Inflammatory macrophage (primary cell): ENCODE measurements around the gene MPRIP.
"Not testable (repeated sequence)": the region's sequence is repeated elsewhere in the genome, so short reads cannot be mapped to it uniquely, and the experiment has no call there.

Experiments used
- DNase-seq, 2 donors: peaks; one replicate each; pipeline ENCODE4 v3.0.0-alpha.2; 2020 to 2022

MPRIP gene

DNA sequence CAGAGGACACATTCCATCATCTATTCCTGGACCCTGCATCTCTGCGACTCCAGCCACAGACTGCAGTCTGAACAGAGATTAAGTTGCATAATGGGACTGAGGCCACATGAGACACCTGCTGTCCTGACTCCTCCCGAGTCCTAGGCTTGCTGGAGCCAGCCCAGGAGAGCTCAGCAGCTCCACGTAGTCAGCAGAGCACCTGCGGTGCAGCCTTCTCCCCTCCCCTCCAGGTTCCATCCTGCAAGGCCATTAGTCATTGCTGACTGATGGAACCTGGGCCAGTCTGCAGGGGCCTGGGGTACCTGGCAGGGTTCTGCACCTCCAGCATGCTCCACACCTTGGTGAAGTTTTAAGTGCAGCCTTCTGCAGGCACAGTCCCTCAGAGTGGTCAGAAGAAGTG, 87.2 kb downstream of the MPRIP start:
- no peak for DNase-seq

DNA sequence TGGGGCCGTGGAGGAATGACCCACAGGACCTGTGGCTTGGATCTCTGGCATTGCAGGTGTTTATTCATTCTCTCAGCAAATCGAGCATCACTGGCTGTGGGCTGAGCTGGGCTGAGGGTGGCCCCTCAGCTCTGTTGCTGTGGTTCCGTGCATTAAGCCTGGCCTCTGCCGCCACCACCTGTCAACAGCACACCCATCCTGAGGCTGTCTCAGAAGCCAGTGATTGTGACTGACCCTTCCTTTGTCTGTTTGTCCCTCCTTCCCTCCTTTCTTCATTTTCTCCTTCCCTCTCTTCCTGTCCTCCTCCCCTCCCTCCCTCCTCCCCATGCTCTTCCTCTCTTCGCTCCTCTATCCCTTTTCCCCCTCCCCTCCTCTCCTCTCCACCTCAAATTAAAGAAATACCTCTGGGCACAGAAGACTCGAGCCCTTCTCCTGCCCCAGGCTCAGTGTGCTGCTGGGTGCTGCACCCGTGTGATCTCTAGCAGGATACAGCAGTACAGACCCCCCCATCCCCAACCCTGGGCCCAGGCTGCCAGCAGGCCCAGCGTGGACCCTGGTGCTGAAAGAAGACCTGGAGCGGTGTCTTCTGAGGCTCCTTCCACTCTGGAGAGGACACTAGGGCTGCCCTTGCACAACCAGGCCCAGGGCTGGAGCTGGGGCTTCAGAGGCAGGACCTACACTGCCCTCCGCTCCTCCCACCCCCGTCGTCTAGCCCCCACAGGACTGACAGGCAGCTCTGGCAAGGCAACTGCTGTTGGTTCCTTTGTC, 88.0 kb downstream of the MPRIP start:
- no peak for DNase-seq

DNA sequence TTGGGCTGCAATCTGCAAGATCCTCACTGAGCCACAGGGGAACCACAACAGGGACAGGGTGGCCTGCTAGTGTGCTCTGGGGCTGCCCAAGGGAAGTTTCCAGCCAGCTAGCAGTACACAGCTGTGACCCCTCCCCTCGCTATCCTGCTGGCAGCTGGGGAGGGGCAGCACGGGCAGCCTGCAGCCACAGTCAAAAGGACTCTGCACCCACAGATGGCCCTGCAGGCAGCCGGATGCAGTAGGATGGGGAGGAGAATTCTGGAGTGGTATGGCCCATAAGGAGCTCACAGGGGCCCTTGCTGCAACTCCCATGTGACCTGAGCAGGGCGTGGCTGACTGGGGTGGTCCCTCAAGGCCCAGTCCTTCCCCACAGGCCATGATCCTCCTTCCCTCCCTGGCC, 89.6 kb downstream of the MPRIP start:
- no peak for DNase-seq

DNA sequence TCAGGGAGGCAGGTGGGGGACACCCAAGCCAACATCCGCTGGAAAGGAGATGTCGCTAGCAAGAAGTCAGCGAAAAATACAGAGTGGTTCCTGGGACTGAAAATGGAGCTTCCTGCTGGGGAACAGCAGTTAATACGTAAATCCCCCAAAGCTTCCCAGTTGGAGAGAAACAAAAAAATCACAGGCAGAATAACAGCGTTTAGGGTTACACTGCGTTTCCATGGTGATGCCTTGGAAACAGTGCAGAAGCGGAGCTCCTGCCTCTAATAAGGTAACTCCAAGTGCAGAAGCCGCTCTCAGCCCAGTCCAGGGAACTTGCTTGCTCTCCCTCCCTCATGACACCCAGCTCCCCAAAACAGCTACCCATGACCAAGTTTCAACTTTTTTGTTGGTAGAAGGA, 90.5 kb downstream of the MPRIP start:
- no peak for DNase-seq

DNA sequence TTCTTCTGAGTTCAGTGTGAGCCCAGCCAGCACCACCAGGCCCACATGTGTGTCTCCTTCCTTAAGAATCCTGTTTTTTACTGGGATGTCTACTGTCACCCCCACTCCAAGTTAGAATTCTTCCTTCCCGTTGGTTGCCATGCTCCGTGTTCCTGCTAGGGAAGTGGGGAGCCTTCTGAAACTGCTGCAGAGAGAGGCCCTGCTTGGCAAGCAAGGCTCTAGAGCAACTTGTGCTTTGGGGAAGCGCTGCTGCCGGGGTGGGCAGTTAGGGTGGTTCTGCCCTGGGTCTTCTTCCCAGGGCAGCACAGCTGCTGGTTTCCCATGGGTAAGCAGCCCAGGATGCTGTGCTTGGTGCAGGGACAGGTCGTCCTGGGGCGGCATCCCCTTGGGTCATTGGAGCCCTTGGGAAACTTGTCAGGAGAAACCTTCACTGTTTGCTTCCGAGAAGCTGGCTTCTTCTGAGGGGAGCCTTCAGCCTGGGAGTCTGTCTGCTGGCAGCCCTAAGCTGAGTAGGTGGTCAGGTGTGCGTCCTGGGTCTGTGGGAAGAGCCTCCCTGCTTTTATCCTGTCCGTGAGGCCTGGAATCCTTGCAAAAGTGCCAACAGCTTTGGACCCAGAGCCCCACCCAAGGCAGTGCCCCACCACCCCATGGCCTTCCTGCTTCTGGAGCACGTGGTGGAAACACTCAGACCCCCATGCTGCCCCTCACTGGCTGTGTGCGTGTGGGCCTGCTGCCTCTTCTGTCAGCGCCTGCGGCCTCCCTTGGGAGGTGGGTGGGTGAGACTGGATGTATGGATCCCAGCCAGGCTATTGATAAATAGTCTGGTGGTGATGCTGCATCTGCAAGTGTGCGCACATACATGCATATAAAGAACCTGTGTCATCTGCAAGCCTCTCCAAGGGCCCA, 92.0 kb downstream of the MPRIP start:
- DNase-seq: no peak

DNA sequence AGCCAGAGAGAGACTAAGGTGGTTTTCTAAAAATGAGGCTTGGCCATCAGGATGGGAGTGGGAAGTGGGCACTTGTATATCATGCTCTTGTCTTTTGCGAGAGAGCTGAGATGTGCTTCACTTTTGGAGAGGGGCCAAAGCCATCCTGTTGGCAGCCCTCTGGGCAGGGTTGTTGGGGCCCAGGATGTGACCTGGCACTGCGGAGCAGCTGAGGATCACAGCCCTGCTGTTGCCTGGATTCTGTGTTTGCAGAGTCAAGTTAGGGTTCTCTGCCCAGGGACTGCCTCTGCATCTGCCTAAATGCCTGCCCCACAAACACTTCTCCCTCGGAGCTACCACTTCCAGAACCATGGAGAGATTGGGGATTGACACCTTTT, 92.7 kb downstream of the MPRIP start:
- no peak for DNase-seq

DNA sequence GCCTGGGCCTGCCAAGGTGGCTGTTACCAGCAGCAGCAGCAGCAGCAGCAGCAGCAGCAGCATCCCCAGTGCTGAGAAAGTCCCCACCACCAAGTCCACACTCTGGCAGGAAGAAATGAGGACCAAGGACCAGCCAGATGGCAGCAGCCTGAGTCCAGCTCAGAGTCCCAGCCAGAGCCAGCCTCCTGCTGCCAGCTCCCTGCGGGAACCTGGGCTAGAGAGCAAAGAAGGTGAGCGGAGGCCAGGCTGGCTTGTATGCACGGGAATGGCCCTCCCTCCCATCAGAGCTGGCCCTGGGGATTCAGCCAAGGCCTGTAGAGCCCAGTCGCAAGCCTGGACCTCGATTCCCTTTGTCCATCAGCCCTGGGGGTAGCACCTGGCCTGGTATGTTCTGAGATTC, 94.0 kb downstream of the MPRIP start:
- DNase-seq: not testable (repeated sequence)

DNA sequence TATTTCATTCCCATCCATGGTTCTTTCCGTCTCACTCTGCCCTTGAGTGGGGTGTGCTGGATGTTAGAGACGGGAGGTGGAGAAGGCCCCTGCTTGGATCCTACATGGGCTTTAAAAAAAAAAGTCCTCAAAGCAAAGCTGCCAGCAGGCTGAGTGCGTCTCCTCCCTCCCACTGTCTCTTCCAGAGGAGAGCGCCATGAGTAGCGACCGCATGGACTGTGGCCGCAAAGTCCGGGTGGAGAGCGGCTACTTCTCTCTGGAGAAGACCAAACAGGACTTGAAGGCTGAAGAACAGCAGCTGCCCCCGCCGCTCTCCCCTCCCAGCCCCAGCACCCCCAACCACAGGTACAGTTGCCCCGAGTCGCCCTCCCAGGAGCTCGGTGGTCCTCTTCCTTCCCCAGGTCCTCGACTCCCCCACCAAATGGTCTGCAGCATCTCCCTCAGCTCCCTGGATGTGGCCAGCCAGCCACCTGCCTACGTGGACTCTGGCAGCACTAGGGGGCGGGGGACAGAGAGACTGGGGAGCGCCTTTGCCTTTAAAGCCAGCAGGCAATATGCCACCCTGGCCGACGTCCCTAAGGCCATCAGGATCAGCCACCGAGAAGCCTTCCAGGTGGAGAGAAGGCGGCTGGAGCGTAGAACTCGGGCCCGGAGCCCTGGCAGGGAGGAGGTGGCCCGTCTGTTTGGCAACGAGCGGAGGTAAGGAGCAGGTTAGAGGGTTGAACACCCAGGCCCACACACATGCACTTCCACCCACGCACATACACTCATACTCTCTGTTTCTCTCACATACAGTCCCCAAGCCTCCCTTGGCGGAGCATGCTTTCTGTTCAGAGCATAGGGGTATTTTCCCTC, 95.7 kb downstream of the MPRIP start:
- no peak for DNase-seq

DNA sequence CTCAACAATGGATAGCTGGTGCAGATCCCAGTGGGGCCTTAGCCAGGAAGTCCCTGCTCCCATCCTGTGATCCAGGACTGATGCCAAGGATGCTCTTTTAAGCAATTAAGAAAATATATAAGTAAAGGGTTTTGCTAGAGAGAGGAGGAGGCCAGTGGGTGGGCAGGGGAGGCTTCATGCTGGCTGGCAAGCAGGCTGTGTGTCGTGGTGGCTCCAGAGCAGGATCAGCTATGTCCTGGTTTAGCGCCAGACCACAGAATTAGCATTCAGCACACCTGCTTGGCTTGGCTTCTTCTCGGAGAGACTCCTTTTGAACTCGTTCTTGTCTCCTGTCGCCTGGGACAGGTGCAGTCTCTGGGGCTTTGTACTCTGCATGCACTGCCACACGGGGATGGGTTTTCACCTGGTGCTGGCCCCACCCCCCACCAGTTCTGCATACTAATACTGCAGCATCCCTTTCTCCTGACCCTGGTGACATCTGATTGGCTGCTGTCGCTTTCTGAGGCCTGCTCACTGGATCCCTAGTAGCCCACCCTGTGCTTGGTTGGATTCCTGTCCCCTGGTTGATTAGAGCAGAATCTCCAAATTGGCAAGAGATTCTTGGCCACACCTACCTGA, 97.8 kb downstream of the MPRIP start:
- DNase-seq: no peak

DNA sequence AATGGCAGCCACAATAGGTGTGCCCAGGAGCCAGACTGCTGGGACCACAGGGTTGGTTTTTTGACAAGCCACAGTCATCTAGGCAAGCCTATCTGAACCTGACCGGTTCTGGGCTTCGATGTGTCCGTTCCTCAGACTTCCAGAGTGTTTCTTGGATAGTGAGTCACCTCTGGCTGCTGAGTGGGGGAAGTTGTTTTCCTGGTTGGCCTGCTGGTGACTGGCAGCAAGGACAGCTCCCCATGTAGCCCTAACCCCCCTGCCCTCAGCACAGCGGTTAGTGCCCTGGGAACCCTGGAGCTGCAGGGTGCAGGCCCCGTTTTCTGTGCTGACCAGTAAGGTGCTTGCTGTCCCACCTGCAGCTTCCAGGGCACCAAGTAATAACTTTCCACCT, 98.3 kb downstream of the MPRIP start:
- DNase-seq: no peak

DNA sequence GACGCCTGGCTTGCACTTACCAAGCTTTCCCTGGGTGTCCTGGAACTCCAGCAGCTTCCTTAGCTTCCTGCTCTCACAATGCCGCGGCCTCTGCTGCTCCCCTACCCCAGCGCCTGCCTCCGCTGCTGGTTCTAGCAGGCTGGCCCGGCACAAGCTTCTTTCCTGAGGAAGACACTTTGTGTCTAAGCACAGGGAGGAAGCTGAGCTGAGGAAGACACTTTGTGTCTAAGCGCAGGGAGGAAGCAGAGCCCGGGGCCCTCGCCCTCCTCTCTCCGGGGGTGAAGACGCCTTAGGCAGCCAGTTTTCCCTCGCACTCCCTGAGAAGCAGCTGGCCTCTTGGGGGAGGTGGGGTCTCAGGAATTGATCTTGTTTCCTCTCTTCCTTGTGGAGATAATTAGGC, 99.0 kb downstream of the MPRIP start:
- no peak for DNase-seq

DNA sequence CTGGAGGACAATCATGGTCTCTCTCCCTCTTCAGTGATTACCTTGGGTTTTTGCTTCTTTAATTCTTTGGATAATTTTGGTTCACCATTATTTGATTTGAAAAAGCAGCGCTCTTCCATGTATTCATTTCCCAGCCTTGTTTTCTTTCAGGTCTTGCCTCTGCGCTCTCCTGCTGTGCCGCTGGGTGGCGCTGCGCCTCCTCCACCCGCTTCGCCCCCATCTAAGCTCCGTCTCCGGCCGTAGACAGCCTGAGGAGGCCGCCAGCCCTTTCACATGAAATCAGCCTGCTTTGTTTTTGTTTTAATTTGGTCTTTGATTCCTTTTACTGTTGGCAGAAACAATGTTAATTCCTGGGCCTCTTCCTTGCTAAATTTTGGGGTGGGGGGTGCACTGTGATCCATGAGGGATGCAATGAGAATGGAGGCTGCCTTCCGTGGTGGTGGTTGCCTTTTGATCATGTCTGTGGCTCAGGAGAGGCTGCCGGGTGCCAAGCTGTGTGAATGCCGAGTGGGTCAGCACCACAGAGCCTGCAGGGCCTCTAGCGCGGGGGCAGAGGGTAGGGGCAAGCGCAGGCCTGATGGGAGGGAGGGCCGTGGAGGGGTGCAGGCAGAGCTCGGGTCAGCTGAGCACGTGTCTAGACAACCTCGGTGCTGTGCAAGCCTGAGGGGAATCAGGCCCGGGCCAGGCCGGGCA, 99.7 kb downstream of the MPRIP start:
- DNase-seq: peak; percentile 9 to 12

DNA sequence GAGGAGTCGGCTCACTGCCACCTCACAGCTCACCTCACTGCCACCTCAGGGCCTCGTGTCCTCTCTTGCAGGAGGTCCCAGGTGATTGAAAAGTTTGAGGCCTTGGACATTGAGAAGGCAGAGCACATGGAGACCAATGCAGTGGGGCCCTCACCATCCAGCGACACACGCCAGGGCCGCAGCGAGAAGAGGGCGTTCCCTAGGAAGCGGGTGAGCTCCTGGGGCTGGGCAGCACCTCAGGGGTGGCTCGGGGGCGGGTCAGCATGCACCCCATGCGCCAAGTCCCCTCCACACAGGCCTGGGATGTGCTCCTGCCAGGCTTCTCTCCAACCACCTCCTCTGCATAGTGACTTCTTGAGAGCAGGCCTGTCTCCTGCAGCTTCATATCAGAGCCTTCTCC, 100.3 kb downstream of the MPRIP start:
- DNase-seq: no peak

DNA sequence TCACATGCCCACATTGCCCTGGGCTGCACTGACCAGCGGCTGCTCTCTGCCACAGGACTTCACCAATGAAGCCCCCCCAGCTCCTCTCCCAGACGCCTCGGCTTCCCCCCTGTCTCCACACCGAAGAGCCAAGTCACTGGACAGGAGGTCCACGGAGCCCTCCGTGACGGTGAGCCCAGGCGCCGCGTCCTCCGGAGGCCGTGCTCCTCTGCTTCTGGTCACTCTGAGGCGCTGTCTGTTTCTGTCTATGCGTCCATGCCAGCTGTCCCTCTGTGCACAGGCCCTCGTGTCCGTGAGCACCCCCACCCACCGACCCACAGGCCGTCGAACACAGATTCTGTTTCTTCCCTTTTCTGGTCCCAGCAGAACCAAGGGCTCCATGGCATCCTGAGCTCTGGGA, 101.2 kb downstream of the MPRIP start:
- DNase-seq: no peak

DNA sequence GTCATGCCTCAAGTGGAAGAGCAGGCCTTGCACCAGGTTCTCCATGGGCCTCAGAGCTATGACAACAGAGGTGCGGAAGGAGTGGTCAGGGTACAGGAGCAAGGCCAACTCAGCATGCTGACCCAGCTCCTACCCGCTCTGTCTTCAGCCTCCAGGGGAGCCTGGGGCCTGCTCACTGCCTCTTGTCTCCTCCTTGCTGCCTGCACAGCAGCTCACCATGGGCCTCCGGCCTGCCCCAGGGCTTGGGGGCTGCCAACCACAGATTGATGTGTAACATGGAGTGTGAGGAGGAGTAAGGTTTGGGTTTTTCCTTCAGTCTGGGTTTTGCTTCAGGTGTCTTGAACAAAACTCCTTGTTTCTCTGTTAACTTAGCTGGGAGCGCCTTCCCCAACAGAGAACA, 101.8 kb downstream of the MPRIP start:
- no peak for DNase-seq

DNA sequence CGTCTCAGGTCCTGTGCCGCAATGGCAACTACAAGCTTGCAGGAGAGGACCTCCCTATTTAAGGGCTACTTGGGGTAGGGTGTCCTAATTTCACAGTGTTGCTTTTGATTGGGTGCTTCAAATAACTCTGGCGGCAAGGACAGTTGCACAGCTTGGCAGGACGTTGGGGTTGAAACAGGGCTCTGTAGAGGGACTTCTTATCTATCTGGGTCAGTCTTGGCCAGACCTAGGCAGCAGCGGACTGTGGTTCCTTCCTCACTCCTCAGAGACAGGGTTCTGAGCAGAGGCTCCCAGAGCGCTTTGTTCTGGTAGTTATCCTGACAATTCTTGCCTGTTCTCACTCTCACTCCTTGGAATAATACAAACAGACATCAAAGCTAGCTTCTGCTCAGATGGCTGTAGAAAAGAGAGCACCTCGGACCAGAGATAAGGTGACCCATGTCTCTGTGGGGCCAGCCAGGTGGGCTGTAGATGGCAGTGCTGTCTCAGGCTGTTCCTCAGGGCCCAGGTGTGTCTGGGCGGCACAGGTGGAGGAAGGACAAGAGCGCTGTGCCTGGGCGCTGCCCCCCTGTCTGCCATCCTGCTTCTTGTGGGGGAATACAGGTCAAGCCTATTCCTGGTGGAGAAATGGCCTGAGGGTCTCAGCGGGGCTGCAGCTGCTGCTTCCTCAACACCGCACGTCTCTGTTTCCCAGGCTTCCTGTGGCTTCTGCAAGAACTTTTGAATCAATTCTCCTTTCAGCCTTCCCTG, 102.8 kb downstream of the MPRIP start:
- DNase-seq: no peak

DNA sequence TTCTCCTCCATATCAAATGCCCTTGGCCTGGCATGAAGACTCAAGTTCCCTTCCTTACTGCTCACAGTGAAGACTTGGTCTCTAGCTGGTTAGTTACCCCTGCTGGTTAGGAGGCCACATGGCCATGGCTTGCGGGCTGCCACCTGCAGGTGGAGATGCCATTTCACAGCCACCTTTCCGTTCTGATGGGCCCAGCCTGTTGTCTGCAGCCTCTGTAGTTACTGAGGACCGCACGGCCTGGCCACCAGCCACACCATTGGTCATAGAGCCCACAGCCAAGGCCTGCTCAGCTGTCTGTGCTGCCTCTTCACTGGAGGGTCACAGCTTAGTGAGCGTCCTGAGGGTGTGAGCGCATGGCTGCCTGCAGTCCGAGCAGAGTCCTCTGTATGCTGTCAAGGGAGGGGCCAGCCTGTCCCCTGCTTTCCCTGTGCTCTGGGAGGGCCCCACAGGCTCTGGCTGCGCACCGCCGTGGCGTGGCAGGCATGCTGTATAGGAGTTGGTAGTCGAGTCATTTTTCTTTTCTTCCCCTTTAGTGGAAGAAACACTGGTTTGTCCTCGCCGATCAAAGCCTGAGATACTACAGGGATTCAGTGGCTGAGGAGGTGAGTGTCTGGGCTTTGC, 104.6 kb downstream of the MPRIP start:
- no peak for DNase-seq

DNA sequence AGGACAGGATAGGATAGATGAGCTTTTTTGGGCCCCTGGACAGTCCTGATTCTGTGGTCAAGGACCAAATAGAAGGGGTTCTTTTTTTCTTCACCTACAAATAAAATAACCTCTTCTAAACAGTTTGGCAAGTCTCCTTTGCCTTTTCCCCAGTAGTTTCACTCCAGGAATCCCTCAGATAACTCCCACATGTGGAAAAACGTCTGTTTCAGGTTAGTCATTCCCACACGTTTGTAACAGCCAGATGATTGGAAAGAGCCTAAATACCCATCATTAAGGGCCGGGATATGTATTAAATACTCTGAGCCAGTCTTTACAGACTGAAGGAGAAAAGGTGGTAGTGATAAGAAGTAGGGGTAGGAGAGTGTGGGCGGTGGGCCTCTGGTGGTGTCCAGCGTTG, 105.6 kb downstream of the MPRIP start:
- no peak for DNase-seq

DNA sequence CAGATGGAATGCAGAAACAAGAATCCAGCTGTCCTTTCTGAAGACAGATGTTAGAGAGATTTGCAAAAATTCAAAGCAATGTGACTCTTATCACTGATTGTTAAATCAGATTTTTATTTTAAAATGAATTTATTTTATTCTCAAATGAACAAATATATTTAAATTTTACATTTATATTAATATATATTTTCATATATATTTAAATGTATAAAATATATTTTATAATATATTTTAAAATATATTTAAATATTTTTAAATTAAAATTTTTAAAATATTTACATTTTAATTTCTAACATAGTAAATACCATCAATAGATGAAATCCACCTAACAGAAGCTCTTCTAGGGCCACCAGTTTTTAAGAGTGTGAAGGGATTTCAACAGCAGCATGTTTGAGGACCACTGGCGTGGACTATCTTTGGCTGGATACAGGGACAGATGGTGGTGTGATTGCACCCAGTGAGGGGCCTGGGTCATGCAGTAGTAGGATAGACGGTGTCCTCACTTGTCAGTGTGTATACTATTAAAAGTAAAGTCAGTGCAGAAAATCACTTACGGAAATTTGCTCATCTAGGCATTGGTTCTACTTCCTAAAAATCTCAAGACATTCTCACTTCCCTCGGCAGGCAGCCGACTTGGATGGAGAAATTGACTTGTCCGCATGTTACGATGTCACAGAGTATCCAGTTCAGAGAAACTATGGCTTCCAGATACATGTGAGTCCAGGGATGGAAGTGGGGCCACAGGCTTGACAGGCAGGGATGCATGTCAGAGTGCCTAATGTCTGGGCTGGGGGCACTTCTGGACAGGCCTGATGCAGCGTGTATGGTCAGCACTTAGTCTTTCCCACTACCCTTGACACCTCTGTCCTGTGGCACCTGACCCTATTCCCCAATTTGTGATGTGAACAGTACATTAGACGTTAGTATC, 107.5 kb downstream of the MPRIP start:
- peak; percentile 76 to 85 for DNase-seq

DNA sequence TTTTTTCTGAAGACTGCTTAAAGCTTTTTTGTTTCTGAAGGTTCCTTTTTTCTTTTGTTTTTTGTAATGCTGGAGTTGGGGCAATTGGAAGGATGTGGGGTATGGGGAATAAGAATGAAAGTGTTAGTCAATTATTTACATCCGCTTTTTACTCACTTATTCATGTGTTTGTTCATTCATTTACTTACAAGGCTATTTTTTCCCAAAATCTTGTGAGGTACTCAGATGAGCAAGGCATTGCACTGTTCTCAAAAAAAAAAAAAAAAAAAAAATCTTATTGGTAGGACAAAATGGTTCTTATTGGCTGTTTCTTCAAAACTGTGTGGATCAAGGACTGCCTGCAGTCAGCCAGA, 108.2 kb downstream of the MPRIP start:
- DNase-seq: peak; percentile 38 to 82
